NCI-H2107 treated with DMSO at 0.1 percent for 48 hours (cell line): ENCODE results near the gene PLCB4.
"Not testable (repeated sequence)": the region's sequence is repeated elsewhere in the genome, so short reads cannot be mapped to it uniquely, and the experiment has no call there.

Source experiments
- DNase-seq: peaks from one replicate; lab custom pipeline; 2025; ENCODE audit not compliant: unreplicated experiment; lab: John Stamatoyannopoulos, UW

The PLCB4 gene

GRCh38 chr20:9348747-9349146 lies 279.9 kb downstream of the PLCB4 start:
- DNase-seq = no peak

- no peak for DNase-seq
These were observed 280.4 kb downstream of the PLCB4 start for GRCh38 chr20:9349249-9349648.

GRCh38 chr20:9352739-9353138 lies 283.9 kb downstream of the PLCB4 start:
- DNase-seq = no peak

GRCh38 chr20:9353180-9353915 lies 284.5 kb downstream of the PLCB4 start:
- DNase-seq = no peak

- DNase-seq = no peak
These were observed 285.0 kb downstream of the PLCB4 start for GRCh38 chr20:9353916-9354276.

GRCh38 chr20:9354579-9354978 lies 285.7 kb downstream of the PLCB4 start:
- DNase-seq = no peak

- no peak for DNase-seq
These were observed 289.1 kb downstream of the PLCB4 start for GRCh38 chr20:9358001-9358400.

GRCh38 chr20:9359561-9360308 lies 290.8 kb downstream of the PLCB4 start:
- DNase-seq = peak; percentile 10

GRCh38 chr20:9360431-9360830 lies 291.5 kb downstream of the PLCB4 start:
- no peak for DNase-seq

- no peak for DNase-seq
These were observed 294.8 kb downstream of the PLCB4 start for GRCh38 chr20:9363673-9364072.

GRCh38 chr20:9367328-9367727 lies 298.4 kb downstream of the PLCB4 start:
- DNase-seq = no peak

GRCh38 chr20:9367746-9368145 lies 298.9 kb downstream of the PLCB4 start:
- no peak for DNase-seq

- no peak for DNase-seq
These were observed 300.0 kb downstream of the PLCB4 start for GRCh38 chr20:9368893-9369292.

- DNase-seq = no peak
These were observed 300.7 kb downstream of the PLCB4 start for GRCh38 chr20:9369557-9369956.

- no peak for DNase-seq
These were observed 305.2 kb downstream of the PLCB4 start for GRCh38 chr20:9374072-9374471.

GRCh38 chr20:9374480-9374879 lies 305.6 kb downstream of the PLCB4 start:
- no peak for DNase-seq

GRCh38 chr20:9375221-9375681 lies 306.4 kb downstream of the PLCB4 start:
- DNase-seq = no peak

GRCh38 chr20:9377007-9377406 lies 308.1 kb downstream of the PLCB4 start:
- no peak for DNase-seq

GRCh38 chr20:9385345-9386310 lies 316.7 kb downstream of the PLCB4 start:
- not testable (repeated sequence) for DNase-seq

GRCh38 chr20:9388160-9388812 lies 319.4 kb downstream of the PLCB4 start:
- no peak for DNase-seq

GRCh38 chr20:9388813-9389161 lies 319.9 kb downstream of the PLCB4 start:
- no peak for DNase-seq
